NCI-H524 treated with DMSO at 0.1 percent for 48 hours (cell line): ENCODE data around the gene NCKAP1.
"Not testable (repeated sequence)": the region's sequence is repeated elsewhere in the genome, so short reads cannot be mapped to it uniquely, and the experiment has no call there.

Experiments used
- DNase-seq: peaks from one replicate; lab custom pipeline; 2025; lab: John Stamatoyannopoulos, UW

The NCKAP1 gene

GRCh38 chr2:182912518-182912915 lies 125.7 kb downstream of the NCKAP1 start:
- no peak for DNase-seq

- DNase-seq: no peak
Observed at GRCh38 chr2:182911813-182912517, 126.3 kb downstream of the NCKAP1 start.

- no peak for DNase-seq
Observed at GRCh38 chr2:182910965-182911364, 127.3 kb downstream of the NCKAP1 start.

GRCh38 chr2:182907081-182907830 lies 131.0 kb downstream of the NCKAP1 start:
- no peak for DNase-seq

- no peak for DNase-seq
Observed at GRCh38 chr2:182906454-182906853, 131.8 kb downstream of the NCKAP1 start.

- DNase-seq: no peak
Observed at GRCh38 chr2:182904844-182905243, 133.4 kb downstream of the NCKAP1 start.

- DNase-seq: no peak
Observed at GRCh38 chr2:182903566-182903965, 134.7 kb downstream of the NCKAP1 start.

- no peak for DNase-seq
Observed at GRCh38 chr2:182901748-182902147, 136.5 kb downstream of the NCKAP1 start.

- no peak for DNase-seq
Observed at GRCh38 chr2:182898718-182899117, 139.5 kb downstream of the NCKAP1 start.

GRCh38 chr2:182897137-182897536 lies 141.1 kb downstream of the NCKAP1 start:
- DNase-seq: no peak

- DNase-seq: no peak
Observed at GRCh38 chr2:182895798-182896197, 142.5 kb downstream of the NCKAP1 start.

GRCh38 chr2:182895169-182895568 lies 143.1 kb downstream of the NCKAP1 start:
- no peak for DNase-seq

GRCh38 chr2:182894174-182894573 lies 144.1 kb downstream of the NCKAP1 start:
- no peak for DNase-seq

GRCh38 chr2:182893666-182894065 lies 144.6 kb downstream of the NCKAP1 start:
- DNase-seq: no peak

GRCh38 chr2:182893035-182893434 lies 145.2 kb downstream of the NCKAP1 start:
- DNase-seq: not testable (repeated sequence)

- DNase-seq: no peak
Observed at GRCh38 chr2:182891611-182892010, 146.6 kb downstream of the NCKAP1 start.

GRCh38 chr2:182890773-182891378 lies 147.4 kb downstream of the NCKAP1 start:
- DNase-seq: no peak

GRCh38 chr2:182890305-182890704 lies 148.0 kb downstream of the NCKAP1 start:
- no peak for DNase-seq

- DNase-seq: no peak
Observed at GRCh38 chr2:182887753-182888415, 150.4 kb downstream of the NCKAP1 start.

GRCh38 chr2:182887093-182887492 lies 151.2 kb downstream of the NCKAP1 start:
- DNase-seq: no peak

GRCh38 chr2:182885771-182886170 lies 152.5 kb downstream of the NCKAP1 start:
- DNase-seq: no peak

- no peak for DNase-seq
Observed at GRCh38 chr2:182883451-182883850, 154.8 kb downstream of the NCKAP1 start.

- not testable (repeated sequence) for DNase-seq
Observed at GRCh38 chr2:182880100-182880499, 158.2 kb downstream of the NCKAP1 start.
